HCT116 (cell line): ENCODE results near the gene ZSWIM8. TPM values are rescaled to one million over a fixed set of nuclear protein-coding genes. Genes with fewer than 3 reads are reported as not detected.

Experiments
- ATAC-seq: fragments of 200-7000 bp; cut with Tn5 transposase; 2 replicates; pipeline ENCODE4 v1.9.1; 2020; ENCODE audit warnings: mild to moderate bottlenecking, moderate library complexity
- BruUV-seq: library from RNA; stranded (reverse); fragments of 400-500 nt; replicated peaks from 2 replicates; lab custom pipeline; 2021; lab: Mats Ljungman, UMichigan
- CTCF ChIA-PET: fragments of 300-600 bp; sonication (Branson Sonifier 250); formaldehyde crosslinking; loops from one replicate; lab custom pipeline; 2021; ENCODE audit warnings: antibody characterized with exemption; lab: Charles Lee
- POLR2A ChIA-PET: fragments of 300-600, 350-600 bp; sonication (Branson Sonifier 250); formaldehyde crosslinking; loops from one replicate; lab custom pipeline; 2021; ENCODE audit warnings: antibody characterized with exemption; lab: Charles Lee
- RAD21 ChIA-PET, 2 experiments: fragments of 300-600 bp; sonication (Branson Sonifier 250); formaldehyde crosslinking; loops; one replicate each; lab custom pipeline; 2023; ENCODE audit warnings: low total read pairs in 2 of 2; ENCODE audit not compliant: uncharacterized antibody in 2 of 2, unreplicated experiment in 2 of 2, low non-redundant PET in 1 of 2; lab: Charles Lee
- DNase-seq: peaks from one replicate; pipeline ENCODE4 v3.0.0-alpha.2; 2010; ENCODE audit warnings: low read depth, low spot score
- H2AFZ ChIP-seq: fragments of 200-600 bp; shearing (Covaris generic), sonication (generic); 2 replicates; pipeline ENCODE4 v1.6.1; 2017; ENCODE audit warnings: low read depth, mixed run types, mixed read lengths, antibody characterized with exemption, low read length; ENCODE audit not compliant: poor library complexity, severe bottlenecking
- H3K27ac ChIP-seq: 2 replicates; pipeline ENCODE4 v1.5.1; 2012; ENCODE audit warnings: low read depth, low read length
- H3K27me3 ChIP-seq: fragments of 200-600 bp; sonication (generic); 2 replicates; pipeline ENCODE4 v1.6.1; 2016; ENCODE audit warnings: mixed run types, low read length, mixed read lengths; ENCODE audit not compliant: insufficient read depth
- H3K36me3 ChIP-seq, 2 experiments: fragments of 200-500 bp in 1 of 2; fragments of 200-600 bp in 1 of 2; sonication (Bioruptor generic) in 1 of 2; sonication (generic) in 1 of 2; 2 replicates each; pipeline versions ENCODE4 v1.5.1 to v1.6.1; 2014 to 2016; ENCODE audit warnings: low read length in 2 of 2, inconsistent platforms in 1 of 2, mixed read lengths in 1 of 2, mixed run types in 1 of 2; ENCODE audit not compliant: insufficient read depth in 2 of 2, control insufficient read depth in 1 of 2
- H3K4me1 ChIP-seq, 2 experiments: fragments of 200-600 bp in 1 of 2; sonication (generic) in 1 of 2; 2 replicates each; pipeline versions ENCODE4 v1.5.1 to v1.6.1; 2012 to 2017; ENCODE audit warnings: low read length in 2 of 2, inconsistent platforms in 1 of 2, mild to moderate bottlenecking in 1 of 2, mixed read lengths in 1 of 2, mixed run types in 1 of 2, moderate library complexity in 1 of 2; ENCODE audit not compliant: insufficient read depth in 2 of 2, control insufficient read depth in 1 of 2
- H3K4me2 ChIP-seq: fragments of 200-600 bp; sonication (generic); 2 replicates; pipeline ENCODE4 v1.6.1; 2017; ENCODE audit warnings: mixed run types, low read length, mixed read lengths
- H3K4me3 ChIP-seq, 2 experiments: fragments of 200-600 bp in 1 of 2; sonication (generic) in 1 of 2; replicated peaks in 1 of 2; 2 replicates each; pipeline ENCODE4 v1.5.1; 2011 to 2016; ENCODE audit warnings: low read length in 2 of 2, control low read depth in 1 of 2, low read depth in 1 of 2, mild to moderate bottlenecking in 1 of 2, mixed read lengths in 1 of 2, mixed run types in 1 of 2
- H3K79me2 ChIP-seq: fragments of 200-600 bp; sonication (generic); 2 replicates; pipeline ENCODE4 v1.6.1; 2017; ENCODE audit warnings: mild to moderate bottlenecking, mixed run types, low read length, moderate library complexity, mixed read lengths; ENCODE audit not compliant: insufficient read depth
- H3K9ac ChIP-seq: fragments of 200-600 bp; sonication (generic); 2 replicates; pipeline ENCODE4 v1.6.1; 2016; ENCODE audit warnings: low read length, mixed read lengths
- H3K9me2 ChIP-seq: fragments of 200-600 bp; sonication (generic), shearing (Covaris generic); 2 replicates; pipeline ENCODE4 v1.6.1; 2017; ENCODE audit warnings: mixed run types, mild to moderate bottlenecking, moderate library complexity; ENCODE audit not compliant: insufficient read depth
- H3K9me3 ChIP-seq, 2 experiments: fragments of 200-500 bp in 1 of 2; fragments of 200-600 bp in 1 of 2; sonication (Bioruptor generic) in 1 of 2; sonication (generic) in 1 of 2; 2 replicates each; pipeline ENCODE4 v1.6.1; 2014 to 2017; ENCODE audit warnings: low read length in 2 of 2, mixed read lengths in 2 of 2, inconsistent platforms in 1 of 2, low read depth in 1 of 2, mild to moderate bottlenecking in 1 of 2, mixed run types in 1 of 2, moderate library complexity in 1 of 2; ENCODE audit not compliant: control insufficient read depth in 1 of 2, insufficient read depth in 1 of 2
- H4K20me1 ChIP-seq: fragments of 200-600 bp; sonication (generic), shearing (Covaris generic); 2 replicates; pipeline ENCODE4 v1.6.1; 2017; ENCODE audit warnings: mixed run types, mild to moderate bottlenecking, moderate library complexity; ENCODE audit not compliant: insufficient read depth
- CBX3 ChIP-seq: IDR thresholded peaks from 2 replicates; pipeline ENCODE4 v1.6.1; 2012; ENCODE audit warnings: low read depth
- CEBPB ChIP-seq: IDR thresholded peaks from 2 replicates; pipeline ENCODE4 v1.6.1; 2012; ENCODE audit warnings: low read depth
- POLR2A ChIP-seq: IDR thresholded peaks from 2 replicates; pipeline ENCODE4 v1.7.0; 2011; ENCODE audit warnings: borderline replicate concordance; ENCODE audit not compliant: insufficient read depth, insufficient read length; ENCODE audit errors: extremely low read depth
- POLR2AphosphoS5 ChIP-seq: IDR thresholded peaks from 2 replicates; pipeline ENCODE4 v1.6.1; 2011; ENCODE audit warnings: mild to moderate bottlenecking, low read depth, low read length, moderate library complexity
- RAD21 ChIP-seq: IDR thresholded peaks from 2 replicates; pipeline ENCODE4 v1.6.1; 2012; ENCODE audit warnings: low read depth, mild to moderate bottlenecking
- SIN3A ChIP-seq: IDR thresholded peaks from 2 replicates; pipeline ENCODE4 v1.6.1; 2012; ENCODE audit warnings: low read depth
- SP1 ChIP-seq: IDR thresholded peaks from 2 replicates; pipeline ENCODE4 v1.6.1; 2012; ENCODE audit warnings: low read depth
- SRF ChIP-seq: IDR thresholded peaks from 2 replicates; pipeline ENCODE4 v1.6.1; 2012; ENCODE audit warnings: low read depth
- TCF7L2 ChIP-seq: IDR thresholded peaks from 2 replicates; pipeline ENCODE4 v1.7.0; 2011; ENCODE audit warnings: borderline replicate concordance, inconsistent platforms; ENCODE audit not compliant: insufficient read depth, insufficient read length; ENCODE audit errors: extremely low read depth
- intact Hi-C: fragments of 100-400 bp; cut with micrococcal nuclease; formaldehyde crosslinking; loops from 2 replicates; pipeline ENCODE4 v1.10.0; 2022
- total RNA-seq: library from RNA; stranded (reverse); gene quantifications from one replicate; pipeline ENCODE4 v1.2.1, GENCODE V29; 2021; ENCODE audit not compliant: unreplicated experiment
- TF ChIP-seq, protein P1 (sequence below), 3 experiments: fragments of 200-600 bp in 1 of 3; sonication (generic) in 1 of 3; IDR thresholded peaks in 2 of 3; conservative IDR thresholded peaks in 1 of 3; 2 replicates each; pipeline ENCODE4 v1.5.1; 2012 to 2017; ENCODE audit warnings: low read depth in 2 of 3, low read length in 2 of 3, antibody characterized with exemption in 1 of 3, borderline replicate concordance in 1 of 3, control low read depth in 1 of 3, mild to moderate bottlenecking in 1 of 3, mixed read lengths in 1 of 3, mixed run types in 1 of 3, moderate library complexity in 1 of 3; ENCODE audit not compliant: insufficient read depth in 1 of 3
- TF ChIP-seq, protein P2 (sequence below): IDR thresholded peaks from 2 replicates; pipeline ENCODE4 v1.6.1; 2012
- TF ChIP-seq, protein P3 (sequence below): IDR thresholded peaks from 2 replicates; pipeline ENCODE4 v1.6.1; 2012; ENCODE audit warnings: low read depth

ZSWIM8 gene
- total RNA-seq, 1 experiment from 2014 or later, result 49.9 TPM

DNA sequence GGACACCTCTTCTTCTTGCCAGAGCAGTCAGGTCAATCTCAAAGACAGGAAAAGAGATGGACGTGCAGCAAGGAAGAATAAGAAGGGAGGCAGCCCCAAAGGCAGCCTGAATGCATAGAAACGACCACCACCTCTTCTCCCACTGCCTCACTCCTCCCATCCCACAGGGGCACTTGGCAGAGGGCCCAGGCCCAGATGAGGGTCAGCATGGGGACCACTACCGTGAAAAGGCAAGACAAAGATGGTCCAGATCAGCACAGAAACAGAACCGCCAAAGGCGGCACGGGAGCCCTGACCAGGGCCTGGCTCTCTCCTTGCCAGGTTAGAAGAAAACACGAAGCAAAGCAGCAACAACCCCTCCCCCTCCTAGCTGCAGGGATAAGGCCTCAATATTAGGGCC lies 27.9 kb downstream of the ZSWIM8 start:
- ChIA-PET POLR2A (no interaction called here), RAD21 (no interaction called here), CTCF (no interaction called here)
- H3K9ac ChIP-seq, result no peak overlapping the region
- H3K9me2 ChIP-seq, result no peaks in the 10 kb centered on the region
- ATAC-seq (no peak), DNase-seq (no peak)
- no peaks in the 10 kb centered on the region for H4K20me1 ChIP-seq
- TF ChIP-seq, protein P1, sequence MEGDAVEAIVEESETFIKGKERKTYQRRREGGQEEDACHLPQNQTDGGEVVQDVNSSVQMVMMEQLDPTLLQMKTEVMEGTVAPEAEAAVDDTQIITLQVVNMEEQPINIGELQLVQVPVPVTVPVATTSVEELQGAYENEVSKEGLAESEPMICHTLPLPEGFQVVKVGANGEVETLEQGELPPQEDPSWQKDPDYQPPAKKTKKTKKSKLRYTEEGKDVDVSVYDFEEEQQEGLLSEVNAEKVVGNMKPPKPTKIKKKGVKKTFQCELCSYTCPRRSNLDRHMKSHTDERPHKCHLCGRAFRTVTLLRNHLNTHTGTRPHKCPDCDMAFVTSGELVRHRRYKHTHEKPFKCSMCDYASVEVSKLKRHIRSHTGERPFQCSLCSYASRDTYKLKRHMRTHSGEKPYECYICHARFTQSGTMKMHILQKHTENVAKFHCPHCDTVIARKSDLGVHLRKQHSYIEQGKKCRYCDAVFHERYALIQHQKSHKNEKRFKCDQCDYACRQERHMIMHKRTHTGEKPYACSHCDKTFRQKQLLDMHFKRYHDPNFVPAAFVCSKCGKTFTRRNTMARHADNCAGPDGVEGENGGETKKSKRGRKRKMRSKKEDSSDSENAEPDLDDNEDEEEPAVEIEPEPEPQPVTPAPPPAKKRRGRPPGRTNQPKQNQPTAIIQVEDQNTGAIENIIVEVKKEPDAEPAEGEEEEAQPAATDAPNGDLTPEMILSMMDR (IDR thresholded peaks at IDR 0.05 in 2 of 3, conservative IDR thresholded peaks at IDR 0.05 in 1 of 3; ENCODE audit: borderline replicate concordance in 1 of 3, insufficient read depth in 1 of 3, low read depth in 2 of 3, low read length in 2 of 3), result no peak
- no peak for TF ChIP-seq CEBPB
- TF ChIP-seq SIN3A, result no peak
- no peak for TF ChIP-seq SP1
- TF ChIP-seq TCF7L2, result no peak
- no peak for TF ChIP-seq POLR2A
- no peak for TF ChIP-seq SRF
- TF ChIP-seq CBX3, result no peak
- TF ChIP-seq POLR2AphosphoS5, result no peak
- TF ChIP-seq, protein P2, sequence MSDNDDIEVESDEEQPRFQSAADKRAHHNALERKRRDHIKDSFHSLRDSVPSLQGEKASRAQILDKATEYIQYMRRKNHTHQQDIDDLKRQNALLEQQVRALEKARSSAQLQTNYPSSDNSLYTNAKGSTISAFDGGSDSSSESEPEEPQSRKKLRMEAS, result no peak
- TF ChIP-seq, protein P3, sequence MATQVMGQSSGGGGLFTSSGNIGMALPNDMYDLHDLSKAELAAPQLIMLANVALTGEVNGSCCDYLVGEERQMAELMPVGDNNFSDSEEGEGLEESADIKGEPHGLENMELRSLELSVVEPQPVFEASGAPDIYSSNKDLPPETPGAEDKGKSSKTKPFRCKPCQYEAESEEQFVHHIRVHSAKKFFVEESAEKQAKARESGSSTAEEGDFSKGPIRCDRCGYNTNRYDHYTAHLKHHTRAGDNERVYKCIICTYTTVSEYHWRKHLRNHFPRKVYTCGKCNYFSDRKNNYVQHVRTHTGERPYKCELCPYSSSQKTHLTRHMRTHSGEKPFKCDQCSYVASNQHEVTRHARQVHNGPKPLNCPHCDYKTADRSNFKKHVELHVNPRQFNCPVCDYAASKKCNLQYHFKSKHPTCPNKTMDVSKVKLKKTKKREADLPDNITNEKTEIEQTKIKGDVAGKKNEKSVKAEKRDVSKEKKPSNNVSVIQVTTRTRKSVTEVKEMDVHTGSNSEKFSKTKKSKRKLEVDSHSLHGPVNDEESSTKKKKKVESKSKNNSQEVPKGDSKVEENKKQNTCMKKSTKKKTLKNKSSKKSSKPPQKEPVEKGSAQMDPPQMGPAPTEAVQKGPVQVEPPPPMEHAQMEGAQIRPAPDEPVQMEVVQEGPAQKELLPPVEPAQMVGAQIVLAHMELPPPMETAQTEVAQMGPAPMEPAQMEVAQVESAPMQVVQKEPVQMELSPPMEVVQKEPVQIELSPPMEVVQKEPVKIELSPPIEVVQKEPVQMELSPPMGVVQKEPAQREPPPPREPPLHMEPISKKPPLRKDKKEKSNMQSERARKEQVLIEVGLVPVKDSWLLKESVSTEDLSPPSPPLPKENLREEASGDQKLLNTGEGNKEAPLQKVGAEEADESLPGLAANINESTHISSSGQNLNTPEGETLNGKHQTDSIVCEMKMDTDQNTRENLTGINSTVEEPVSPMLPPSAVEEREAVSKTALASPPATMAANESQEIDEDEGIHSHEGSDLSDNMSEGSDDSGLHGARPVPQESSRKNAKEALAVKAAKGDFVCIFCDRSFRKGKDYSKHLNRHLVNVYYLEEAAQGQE, result no peak
- TF ChIP-seq RAD21, result no peak
- H3K27me3 ChIP-seq, result no peaks in the 10 kb centered on the region
- H3K4me3 ChIP-seq, result no peak overlapping the region
- BruUV-seq, result no TSS peak
- H3K4me2 ChIP-seq, result no peak overlapping the region
- peaks cover 12 to 18% of the 10 kb centered on the region in 2 experiments; a peak in 3 of 4 replicates for H3K36me3 ChIP-seq
- 0 out of 2 replicates have a peak, but pooled peaks cover 5% of the 10 kb centered on the region for H3K79me2 ChIP-seq
- intact Hi-C loops, result no loop called here
- H3K27ac ChIP-seq, result no peak overlapping the region
- no peaks in the 10 kb centered on the region for H3K9me3 ChIP-seq
- peaks cover 4 to 26% of the 10 kb centered on the region in 2 experiments; a peak in 3 of 4 replicates for H3K4me1 ChIP-seq
- no peak overlapping the region for H2AFZ ChIP-seq
